Measurements from ENCODE around the gene DPP10.

- no peak for TF ChIP-seq POLR2A (IDR thresholded peaks at IDR 0.05)
- no peak for TF ChIP-seq CTCF (IDR thresholded peaks at IDR 0.05)
- no peak for TF ChIP-seq POLR2AphosphoS5 (IDR thresholded peaks at IDR 0.05)
- TF ChIP-seq EP300 (IDR thresholded peaks at IDR 0.05): no peak
Measured at GRCh38 chr2:115422004-115422634, 979.7 kb downstream of the DPP10 start.
